Muscle of leg (tissue), 11 donors: ENCODE data around the gene GNGT2. TPM values are rescaled to one million over a fixed set of nuclear protein-coding genes. Genes with fewer than 3 reads are reported as not detected.

Source experiments
- DNase-seq: peaks from one replicate; pipeline ENCODE4 v3.0.0; 2013
- H3K27ac ChIP-seq: one replicate; pipeline ENCODE4 v1.5.1; 2013; ENCODE audit warnings: mild to moderate bottlenecking, low read length, control low read depth
- H3K27me3 ChIP-seq: one replicate; pipeline ENCODE4 v1.6.1; 2013; ENCODE audit warnings: low read length; ENCODE audit not compliant: control insufficient read depth, insufficient read depth
- H3K36me3 ChIP-seq: one replicate; pipeline ENCODE4 v1.6.1; 2013; ENCODE audit warnings: low read length; ENCODE audit not compliant: control insufficient read depth, insufficient read depth
- H3K4me1 ChIP-seq: one replicate; pipeline ENCODE4 v1.6.1; 2013; ENCODE audit warnings: low read length; ENCODE audit not compliant: control insufficient read depth, insufficient read depth
- H3K4me3 ChIP-seq: one replicate; pipeline ENCODE4 v1.5.1; 2013; ENCODE audit warnings: low read length, control low read depth
- H3K9me3 ChIP-seq: replicated peaks from 2 replicates; pipeline ENCODE4 v1.6.1; 2013; ENCODE audit warnings: low read depth, low read length; ENCODE audit not compliant: control insufficient read depth
- WGBS: methylation state at CpG from one replicate; pipeline ENCODE4 v1.1.5; 2013; ENCODE audit warnings: missing lambda C conversion rate; ENCODE audit not compliant: insufficient coverage; 5-methylcytosine and 5-hydroxymethylcytosine counted together
- polyA plus RNA-seq, 8 donors: library from polyadenylated mRNA; unstranded; fragments of 120-200 nt; gene quantifications; one replicate each; pipeline versions ENCODE4 v1.2.1 to v1.2.3, GENCODE V29; 2013; ENCODE audit warnings: inconsistent platforms in 1 of 8, low replicate concordance in 1 of 8; ENCODE audit not compliant: insufficient read length in 8 of 8, insufficient read depth in 1 of 8
- total RNA-seq: library from RNA; stranded (reverse); fragments of 120-200 nt; gene quantifications from one replicate; pipeline ENCODE4 v1.2.4, GENCODE V29; 2013

Gene GNGT2
- total and polyA plus RNA-seq, 9 donors = 0.57 to 1.7 (median 1.1) TPM

DNA sequence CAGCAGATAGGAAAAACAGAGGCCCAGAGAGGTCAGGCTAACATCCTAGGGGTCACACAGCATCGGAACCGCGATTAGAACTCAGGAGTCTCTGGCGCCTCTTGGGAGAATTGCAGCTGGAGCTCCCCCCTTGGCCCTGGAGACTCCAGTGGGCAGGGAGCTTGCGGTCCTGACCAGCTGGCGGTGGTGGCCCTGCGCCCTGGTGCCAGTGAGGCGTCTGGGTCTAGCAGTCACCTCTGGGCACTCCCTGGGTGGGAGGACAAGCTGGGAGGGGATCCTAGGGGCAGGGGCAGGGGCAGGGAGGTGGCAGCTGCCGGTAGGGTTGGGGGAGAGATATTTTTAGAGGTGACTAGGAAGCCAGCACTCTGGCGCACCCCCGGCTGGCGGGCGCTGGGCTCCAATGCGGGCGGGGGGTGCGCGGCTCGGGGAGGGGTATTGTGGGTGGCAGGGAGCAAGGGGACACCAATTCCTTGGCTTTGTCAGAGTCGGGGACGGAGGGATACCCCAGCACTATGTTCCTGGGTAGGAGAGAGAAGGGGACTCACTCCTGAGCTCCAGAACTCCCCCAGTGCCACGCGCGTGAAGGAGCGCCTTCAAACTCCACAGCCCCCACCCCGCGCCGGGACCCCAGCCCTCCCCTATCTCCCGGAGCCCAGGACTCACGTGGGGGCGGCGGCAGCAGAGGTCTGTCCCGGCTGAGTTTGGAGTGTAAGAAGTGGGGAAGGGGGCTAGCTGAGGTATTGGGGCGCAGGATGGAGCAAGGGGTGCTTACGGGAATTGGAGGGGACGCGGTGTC lies 19.6 kb upstream of the GNGT2 start:
- no peaks in the 10 kb centered on the region for H3K36me3 ChIP-seq
- peaks cover 25% of the 10 kb centered on the region for H3K4me1 ChIP-seq
- peak; percentile 29 for DNase-seq
- peaks cover 67% of the 10 kb centered on the region for H3K27me3 ChIP-seq
- H3K9me3 ChIP-seq = no peaks in the 10 kb centered on the region
- WGBS = 12% methylated on average over 21 of the region's 36 CpGs
- peak overlapping the region; percentile 58 for H3K4me3 ChIP-seq
- H3K27ac ChIP-seq = peak overlapping the region; percentile 72

DNA sequence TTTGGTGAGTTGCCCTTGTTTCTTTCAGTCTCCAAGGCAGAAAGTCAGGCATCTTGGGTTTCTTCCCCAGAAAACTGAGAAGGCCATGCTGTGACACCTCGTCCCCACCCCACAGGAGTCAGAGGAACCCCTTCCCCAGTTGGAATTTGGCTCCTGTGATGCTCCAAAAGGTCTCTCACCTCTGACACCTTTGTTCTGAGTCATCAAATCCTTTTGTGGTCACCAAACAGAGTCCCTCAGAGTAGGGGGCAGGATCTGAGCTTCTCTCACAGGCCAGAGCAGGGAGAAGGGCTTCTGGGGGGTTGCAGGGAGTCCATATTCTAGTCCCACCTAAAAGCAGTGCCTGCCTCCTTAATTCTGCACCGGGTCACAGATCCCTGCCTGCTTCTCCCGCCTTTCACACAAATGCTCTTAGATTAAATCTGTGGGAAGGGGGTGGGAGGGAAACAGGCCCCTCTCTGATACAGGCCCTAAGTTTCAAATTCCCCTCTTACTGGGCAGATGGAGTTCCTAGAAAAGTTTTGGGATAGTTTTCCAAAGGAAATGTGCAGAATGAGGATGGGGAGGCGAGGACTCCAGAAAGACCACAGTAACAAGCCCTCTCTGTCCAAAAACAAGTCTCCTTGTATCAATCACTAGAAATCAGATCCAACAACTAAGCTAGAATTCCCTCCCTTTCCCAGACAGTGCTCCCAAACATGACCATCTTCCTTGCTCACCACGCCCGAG lies 18.9 kb upstream of the GNGT2 start:
- H3K4me3 ChIP-seq = peak overlapping the region; percentile 58
- WGBS = 59% methylated on average over 4 of the region's 6 CpGs
- H3K36me3 ChIP-seq = no peaks in the 10 kb centered on the region
- H3K4me1 ChIP-seq = peaks cover 32% of the 10 kb centered on the region
- H3K9me3 ChIP-seq = no peaks in the 10 kb centered on the region
- peak overlapping the region; percentile 72 for H3K27ac ChIP-seq
- no peak for DNase-seq
- H3K27me3 ChIP-seq = peaks cover 74% of the 10 kb centered on the region

DNA sequence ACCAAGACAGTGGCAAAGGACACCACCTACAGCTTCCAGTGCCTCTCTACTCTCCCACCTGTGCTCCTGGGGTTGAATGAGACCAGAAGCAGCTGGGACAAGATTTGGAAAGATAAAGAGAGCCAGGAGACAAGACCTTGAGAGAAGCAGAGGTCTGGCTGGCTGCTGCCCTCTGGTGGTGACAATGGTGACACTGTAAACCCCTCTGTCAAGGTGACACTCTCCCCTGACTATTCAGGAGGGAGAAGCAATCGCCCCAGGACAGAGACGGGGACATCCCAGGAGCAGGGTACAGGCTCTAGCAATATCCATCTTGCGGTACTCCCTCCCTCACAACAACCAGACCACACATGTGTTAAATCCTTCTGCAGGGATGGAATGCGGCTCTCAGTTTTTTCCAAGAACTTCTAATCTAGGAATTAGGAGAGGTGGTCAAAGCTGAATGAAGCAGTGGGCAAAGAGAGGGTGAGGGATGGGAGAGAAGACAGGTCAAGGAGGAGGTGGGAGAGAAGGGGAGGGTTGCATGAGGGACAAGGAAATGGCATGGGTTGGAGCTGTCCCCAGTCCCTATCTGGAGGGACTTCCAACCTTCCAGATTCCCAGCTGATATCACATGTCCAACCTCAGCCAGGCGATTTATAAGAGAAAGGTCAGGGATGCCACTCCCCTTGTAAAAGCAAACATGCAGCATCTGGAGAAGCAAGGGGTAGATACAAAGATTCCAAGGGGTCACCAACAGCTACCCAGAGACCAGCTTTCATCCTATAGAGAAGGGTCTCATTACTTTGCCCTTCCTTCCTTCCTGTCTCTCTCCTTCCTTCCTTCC lies 17.3 kb upstream of the GNGT2 start:
- Histone ChIP-seq H3K4me3 (no peak overlapping the region), H3K27me3 (peaks cover 90% of the 10 kb centered on the region), H3K9me3 (no peaks in the 10 kb centered on the region), H3K4me1 (peaks cover 44% of the 10 kb centered on the region), H3K27ac (no peak overlapping the region), H3K36me3 (no peaks in the 10 kb centered on the region)
- peak; percentile 74 for DNase-seq
- no CpG with 5 or more reads among the region's 5 CpGs for whole genome bisulfite sequencing

DNA sequence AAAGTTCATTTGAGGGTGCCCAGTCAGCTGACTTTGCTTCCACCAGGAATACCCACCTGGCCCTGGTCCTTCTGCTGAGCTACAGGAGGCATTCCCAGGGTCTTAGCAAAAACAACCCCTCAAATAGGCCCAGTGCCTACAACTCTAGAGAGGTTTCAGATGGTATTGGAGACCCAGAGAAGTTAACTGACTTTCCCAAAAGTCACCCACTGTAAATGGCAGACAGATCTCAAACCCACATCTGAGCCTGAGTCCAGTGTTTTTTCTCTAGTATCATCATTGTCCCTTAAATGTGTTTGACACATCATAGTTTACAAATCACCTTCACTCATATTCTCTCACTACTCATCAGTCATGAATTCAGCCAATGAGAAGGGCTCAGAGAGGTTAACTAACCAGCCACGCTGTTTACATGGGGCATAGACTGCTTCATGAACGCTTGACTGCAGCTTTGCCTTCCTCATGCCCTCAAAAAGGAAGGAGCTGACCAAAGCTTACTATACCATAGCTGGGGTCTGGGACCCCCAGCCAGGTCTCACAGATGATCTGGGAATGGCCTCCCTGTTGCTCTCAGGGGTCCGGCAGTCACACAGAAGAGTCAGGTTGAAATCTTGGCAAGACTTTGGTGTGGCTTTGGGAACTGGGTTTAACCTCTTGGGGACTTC lies 16.5 kb upstream of the GNGT2 start:
- no peak overlapping the region for H3K27ac ChIP-seq
- 67% methylated on average over 3 of the region's 3 CpGs for WGBS
- H3K36me3 ChIP-seq = no peaks in the 10 kb centered on the region
- no peak overlapping the region for H3K4me3 ChIP-seq
- peaks cover 95% of the 10 kb centered on the region for H3K27me3 ChIP-seq
- no peak for DNase-seq
- H3K9me3 ChIP-seq = no peaks in the 10 kb centered on the region
- peaks cover 44% of the 10 kb centered on the region for H3K4me1 ChIP-seq

DNA sequence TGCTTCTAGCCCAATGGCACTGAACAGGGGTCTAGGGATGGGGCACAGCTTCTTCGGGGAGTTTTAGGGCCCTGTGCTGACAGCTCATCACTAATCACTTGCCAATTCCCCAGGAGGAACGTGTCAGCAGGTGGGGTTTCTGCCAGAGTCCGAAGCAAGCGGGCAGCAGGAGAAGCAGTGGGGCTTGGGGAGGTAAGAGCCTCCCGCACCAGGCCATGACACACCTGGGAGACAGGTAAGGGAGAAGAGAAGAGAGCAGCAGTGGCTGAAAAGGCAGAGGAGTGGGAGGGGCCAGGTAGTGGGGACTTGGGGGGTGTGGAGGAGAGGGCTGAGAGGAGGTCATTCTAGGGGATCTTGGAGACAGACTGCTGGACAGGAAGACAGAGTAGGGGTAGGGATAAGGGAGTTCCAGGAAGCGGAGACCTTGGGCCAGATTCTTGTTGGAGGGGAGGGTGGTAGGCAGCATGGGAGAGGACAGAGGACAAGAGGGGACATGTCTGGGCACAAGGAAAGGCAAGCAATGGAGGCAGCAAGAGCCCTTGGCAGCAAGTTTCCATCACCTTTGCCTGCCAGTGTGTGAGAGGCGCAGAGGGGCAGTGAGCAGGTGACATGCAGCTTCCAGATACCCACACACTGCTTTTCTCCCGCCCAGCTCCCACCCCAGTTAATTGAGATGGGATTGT lies 15.3 kb upstream of the GNGT2 start:
- 69% methylated on average over 6 of the region's 8 CpGs for WGBS
- no peak overlapping the region for H3K27ac ChIP-seq
- H3K4me1 ChIP-seq = peaks cover 37% of the 10 kb centered on the region
- no peak for DNase-seq
- no peak overlapping the region for H3K4me3 ChIP-seq
- H3K9me3 ChIP-seq = no peaks in the 10 kb centered on the region
- H3K36me3 ChIP-seq = no peaks in the 10 kb centered on the region
- H3K27me3 ChIP-seq = peaks cover 87% of the 10 kb centered on the region

DNA sequence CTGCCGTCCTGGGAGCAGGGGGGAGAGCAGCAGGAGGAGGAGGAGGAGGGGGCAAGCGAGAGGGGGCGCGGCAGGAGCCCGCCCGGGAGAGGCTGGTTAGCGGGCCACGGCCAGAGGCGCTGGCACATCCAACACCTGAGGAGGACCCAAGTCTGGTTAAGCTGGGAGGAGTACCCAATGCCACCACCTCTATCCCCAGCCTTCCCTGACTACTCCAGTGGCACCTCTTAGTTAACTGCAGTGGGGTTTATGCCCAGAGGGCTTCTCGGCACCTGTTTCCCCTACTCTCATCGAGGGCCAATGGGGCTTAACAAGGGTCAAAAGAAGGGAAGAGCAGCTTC lies 14.6 kb upstream of the GNGT2 start:
- peaks cover 85% of the 10 kb centered on the region for H3K27me3 ChIP-seq
- no peak overlapping the region for H3K27ac ChIP-seq
- no peaks in the 10 kb centered on the region for H3K9me3 ChIP-seq
- H3K4me1 ChIP-seq = peaks cover 32% of the 10 kb centered on the region
- no peak for DNase-seq
- H3K4me3 ChIP-seq = no peak overlapping the region
- no peaks in the 10 kb centered on the region for H3K36me3 ChIP-seq
- 0% methylated on average over 1 of the region's 11 CpGs for WGBS

DNA sequence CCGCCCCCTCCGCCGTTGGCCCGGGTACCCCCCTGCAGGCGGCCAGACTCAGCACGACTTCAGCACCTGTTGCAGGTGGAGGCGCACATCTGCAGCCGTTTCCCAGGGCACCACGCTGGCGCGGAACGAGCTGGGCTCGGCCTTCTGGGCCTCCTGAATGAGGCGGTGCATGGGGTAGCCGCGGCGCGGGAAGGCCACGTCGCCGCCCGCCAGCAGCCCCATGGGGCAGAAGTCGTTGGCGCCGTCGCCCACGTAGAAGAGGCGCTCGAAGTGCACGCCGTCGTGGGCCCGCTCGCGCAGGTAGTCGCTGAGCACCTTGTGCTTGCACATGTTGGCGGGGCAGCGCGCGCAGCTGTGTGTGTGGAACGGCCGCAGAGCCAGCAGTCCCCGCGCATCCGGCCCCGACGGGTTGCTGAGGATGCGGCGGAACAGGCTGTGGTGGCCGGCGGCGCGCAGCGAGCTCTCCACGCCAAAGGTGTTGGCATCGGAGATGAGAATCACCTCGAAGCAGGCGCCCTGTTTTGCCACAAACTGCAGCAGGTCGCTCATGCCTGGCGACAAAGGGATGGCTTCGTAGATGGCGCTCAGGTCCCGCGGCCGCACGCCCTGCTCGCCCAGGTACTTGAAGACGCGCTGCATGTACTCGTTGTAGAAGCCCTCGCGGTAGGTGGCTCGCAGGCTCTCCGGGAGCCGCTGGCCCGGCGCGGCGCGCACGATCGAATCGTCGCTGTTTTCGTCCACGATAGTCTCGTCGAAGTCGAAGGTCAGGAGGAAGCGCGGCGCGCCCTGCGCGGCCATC lies 14.0 kb upstream of the GNGT2 start:
- no peak for DNase-seq

DNA sequence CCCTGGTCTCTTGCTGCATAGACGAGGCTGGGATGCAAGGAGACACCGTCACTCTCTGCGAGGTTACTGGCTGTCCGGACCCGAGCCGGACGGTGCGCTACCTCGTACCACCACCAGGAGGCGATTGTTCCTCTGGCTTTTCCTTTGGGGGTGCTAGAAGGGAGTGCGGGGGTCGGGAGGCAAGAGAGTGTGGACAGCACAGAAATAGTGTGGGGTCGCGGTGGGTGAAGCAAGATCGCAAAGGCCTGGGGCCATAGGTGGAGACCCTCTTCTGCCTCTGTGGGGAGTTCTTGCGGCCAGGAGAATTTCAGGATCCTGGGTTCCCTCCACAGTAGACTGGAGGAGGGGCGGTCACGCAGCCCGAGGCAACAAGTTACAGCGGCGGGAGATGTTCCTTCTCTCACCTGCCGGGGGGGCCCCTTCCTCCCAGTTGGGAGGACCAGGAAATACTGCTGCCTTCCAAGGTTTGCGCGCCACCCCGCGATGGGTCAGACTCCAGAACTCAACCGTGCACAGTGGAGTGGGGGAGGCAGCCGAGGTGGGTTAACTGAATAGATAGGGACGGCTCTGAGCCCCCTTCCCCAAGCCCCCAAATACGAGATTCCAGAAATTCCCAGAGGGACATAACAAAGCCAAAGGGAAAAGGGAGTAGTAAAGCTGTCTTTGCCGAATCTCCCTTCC lies 13.3 kb upstream of the GNGT2 start:
- Histone ChIP-seq H3K4me1 (peaks cover 31% of the 10 kb centered on the region), H3K36me3 (no peaks in the 10 kb centered on the region), H3K9me3 (no peaks in the 10 kb centered on the region), H3K4me3 (no peak overlapping the region), H3K27ac (no peak overlapping the region), H3K27me3 (peaks cover 85% of the 10 kb centered on the region)
- 2% methylated on average over 18 of the region's 31 CpGs for WGBS
- no peak for DNase-seq

More for the DNA sequence above, 14.0 kb upstream of the GNGT2 start:
- peaks cover 31% of the 10 kb centered on the region for H3K4me1 ChIP-seq
- H3K27me3 ChIP-seq = peaks cover 85% of the 10 kb centered on the region
- no peaks in the 10 kb centered on the region for H3K9me3 ChIP-seq
- under 1% methylated on average over 95 of the region's 95 CpGs for WGBS
- H3K4me3 ChIP-seq = no peak overlapping the region
- H3K36me3 ChIP-seq = no peaks in the 10 kb centered on the region
- H3K27ac ChIP-seq = no peak overlapping the region
